Measurements from ENCODE around the gene GID8.

Gene GID8

DNA sequence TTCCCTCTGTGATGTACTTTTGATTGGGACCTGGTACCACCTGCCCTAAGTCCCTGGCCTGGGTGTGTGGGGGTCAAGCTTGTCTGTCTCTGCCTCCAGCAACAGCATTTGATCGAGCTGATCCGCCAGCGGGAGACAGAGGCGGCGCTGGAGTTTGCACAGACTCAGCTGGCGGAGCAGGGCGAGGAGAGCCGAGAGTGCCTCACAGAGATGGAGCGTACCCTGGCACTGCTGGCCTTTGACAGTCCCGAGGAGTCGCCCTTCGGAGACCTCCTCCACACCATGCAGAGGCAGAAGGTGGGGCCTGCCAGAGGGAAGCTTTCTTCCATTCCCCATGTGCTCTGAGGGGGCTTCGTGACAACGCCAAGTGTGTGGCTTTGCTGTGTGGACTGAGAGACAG lies 5.4 kb downstream of the GID8 start:
- no peak for DNase-seq (ENCODE audit: low spot score)

DNA sequence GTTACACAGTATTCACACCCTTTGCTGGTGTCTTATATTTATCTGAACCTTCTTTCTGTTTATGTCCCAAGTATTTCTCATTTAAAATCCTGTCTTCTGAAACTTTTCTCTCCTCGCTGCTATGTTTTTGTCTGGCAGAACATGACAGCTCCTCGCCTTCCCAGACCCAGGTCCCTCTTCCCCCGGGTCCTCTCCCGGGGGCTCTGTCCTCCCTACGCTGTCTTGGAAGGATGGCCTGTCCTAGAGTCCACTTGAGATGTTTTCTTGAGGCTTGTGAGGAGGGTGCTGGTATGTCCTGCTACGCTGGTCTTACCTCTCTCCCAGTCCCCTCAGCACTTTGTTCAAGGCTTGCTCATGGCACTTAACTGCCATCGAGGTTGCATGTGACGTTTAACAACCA lies 6.2 kb downstream of the GID8 start:
- no peak for DNase-seq (ENCODE audit: low spot score)

DNA sequence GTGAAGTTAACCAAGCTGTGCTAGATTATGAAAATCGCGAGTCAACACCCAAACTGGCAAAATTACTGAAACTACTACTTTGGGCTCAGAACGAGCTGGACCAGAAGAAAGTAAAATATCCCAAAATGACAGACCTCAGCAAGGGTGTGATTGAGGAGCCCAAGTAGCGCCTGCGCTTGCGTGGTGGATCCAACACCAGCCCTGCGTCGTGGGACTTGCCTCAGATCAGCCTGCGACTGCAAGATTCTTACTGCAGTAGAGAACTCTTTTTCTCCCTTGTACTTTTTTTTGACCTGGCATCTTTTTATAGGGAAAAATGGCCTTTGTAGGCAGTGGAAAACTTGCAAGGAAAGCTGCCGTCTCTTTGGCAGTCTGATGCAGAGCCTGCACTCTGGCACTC lies 6.8 kb downstream of the GID8 start:
- DNase-seq (ENCODE audit: low spot score) = no peak

DNA sequence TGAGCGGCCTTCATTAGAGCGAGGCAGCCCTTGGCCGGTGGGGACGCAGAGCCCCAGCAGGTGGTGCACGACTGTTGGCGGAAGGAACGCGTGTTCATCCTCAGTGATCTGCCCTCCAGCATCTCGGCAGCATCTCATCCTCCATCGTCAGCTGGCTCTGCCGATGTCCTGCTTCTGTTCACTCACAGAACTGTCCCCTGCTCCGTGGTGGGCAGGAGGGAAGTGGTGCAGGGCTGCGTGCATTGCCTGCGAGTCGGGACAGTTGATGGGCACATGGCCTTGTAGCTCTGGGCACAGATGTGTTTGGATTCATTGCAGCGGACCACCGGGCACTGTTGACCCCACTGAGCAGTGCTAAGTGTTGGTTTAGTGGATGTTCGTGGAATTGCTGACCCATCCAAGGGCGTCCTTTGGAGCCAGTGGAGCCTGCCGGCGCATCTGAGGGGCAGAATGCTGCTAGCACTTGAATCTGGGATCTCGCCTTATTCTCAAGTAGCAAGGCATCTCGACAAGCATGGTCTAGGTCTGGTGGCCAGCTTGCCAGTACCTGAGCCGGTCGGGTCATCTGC lies 7.9 kb downstream of the GID8 start:
- no peak for DNase-seq (ENCODE audit: low spot score)

DNA sequence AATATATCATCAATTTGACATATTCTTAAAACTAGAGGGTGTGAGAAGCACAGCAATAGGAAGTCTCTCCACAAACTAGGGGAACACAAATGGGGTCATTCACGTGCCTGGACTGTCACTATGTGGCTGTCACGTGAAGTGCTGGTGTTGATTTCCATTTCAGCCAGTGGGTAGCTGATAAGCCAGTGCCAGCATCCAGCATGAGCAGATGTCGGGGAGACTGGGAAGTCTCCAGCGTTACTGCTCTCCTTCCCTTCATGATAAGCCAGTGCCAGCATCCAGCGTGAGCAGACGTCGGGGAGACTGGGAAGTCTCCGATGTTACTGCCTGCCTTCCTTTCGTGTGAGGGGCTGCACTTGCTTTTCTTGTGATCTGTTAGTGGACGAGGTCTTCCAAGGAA lies 9.0 kb downstream of the GID8 start:
- DNase-seq (ENCODE audit: low spot score) = no peak

DNA sequence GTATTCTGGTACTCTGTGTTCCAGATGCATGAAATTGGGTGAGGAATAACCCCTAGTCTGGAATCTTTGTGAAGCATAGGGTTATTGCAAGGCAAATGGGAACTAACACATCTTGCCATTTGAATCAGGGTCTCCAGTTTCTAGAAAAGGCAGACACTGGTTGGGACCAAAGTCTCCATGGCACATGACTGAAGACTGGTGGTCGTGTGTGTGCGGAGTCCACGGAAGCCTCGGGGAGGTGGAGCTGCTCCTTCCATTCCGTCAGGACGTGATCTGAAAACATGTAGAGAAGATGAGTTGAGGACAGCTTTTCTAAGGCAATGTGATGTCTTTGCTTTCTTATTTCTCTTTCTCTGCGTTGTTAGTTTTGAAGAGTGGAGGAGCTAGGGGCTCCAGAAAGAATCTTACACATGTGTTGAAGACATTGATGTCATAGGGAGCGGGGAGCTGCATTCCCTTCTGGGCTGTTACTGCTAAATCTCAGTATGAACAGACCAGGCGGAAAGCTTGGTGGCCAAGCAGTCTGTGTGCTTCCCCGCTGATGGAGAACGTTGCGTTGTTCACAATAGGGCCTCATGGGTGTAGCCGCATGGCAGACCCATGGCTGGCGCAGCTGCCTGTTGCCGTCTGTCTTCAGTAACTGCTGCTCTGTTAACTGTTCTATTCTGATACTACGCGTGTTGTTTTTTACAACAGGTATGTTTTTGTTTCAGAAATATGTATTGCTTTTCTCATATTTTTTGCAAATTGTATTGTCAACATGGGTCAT lies 9.8 kb downstream of the GID8 start:
- DNase-seq (ENCODE audit: low spot score) = no peak

DNA sequence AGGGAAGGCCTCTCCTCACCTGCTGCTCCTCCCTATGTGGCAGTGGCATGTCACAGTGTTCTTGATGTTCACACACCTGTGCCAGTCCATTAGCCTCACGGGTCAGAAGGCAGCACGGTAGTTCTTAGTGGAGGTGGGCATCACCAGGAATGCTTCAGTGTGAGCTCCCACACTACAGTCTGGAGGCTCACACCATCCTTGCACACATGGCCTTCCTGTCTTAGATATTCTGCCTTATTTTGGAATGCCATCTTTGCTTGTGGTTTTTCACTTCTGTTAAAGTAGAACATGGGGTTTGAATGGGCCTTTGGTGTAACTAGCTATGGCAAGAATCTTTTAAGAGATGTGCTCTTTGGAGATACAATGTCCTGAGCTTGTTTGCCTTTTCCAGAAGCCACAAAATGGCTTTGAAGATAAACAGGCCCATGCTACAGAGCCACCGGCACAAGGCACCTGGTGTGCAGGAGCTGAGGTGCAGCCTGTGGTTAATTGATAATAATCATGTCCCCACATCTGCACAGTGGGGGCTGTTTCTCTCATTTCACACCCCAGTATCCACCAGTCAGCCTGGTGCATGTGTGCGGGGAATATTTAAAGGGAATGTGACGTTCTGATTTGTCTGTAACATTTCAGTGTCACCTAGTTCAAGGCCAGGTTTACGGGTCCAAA lies 11.3 kb downstream of the GID8 start:
- DNase-seq (ENCODE audit: low spot score) = no peak

DNA sequence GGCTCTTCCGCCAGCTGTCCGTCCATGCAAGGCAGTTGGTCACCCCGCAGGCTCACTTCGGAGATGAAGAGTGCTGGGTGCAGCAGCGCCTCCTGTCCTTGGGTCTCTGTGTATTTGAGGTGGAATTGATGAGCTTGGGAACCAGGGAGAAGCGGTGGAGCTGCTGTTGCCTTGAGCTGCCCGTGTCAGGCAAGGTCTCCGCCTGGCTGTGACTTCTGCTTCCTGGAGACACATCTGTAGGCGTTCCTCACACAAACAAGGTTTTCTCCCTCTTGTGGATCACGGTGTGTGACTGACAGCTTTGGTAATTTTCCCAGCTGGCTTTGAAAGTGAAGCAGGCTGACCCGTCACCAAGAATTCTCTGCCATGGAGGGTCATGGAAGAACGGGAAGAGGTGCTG lies 12.0 kb downstream of the GID8 start:
- DNase-seq (ENCODE audit: low spot score) = no peak

DNA sequence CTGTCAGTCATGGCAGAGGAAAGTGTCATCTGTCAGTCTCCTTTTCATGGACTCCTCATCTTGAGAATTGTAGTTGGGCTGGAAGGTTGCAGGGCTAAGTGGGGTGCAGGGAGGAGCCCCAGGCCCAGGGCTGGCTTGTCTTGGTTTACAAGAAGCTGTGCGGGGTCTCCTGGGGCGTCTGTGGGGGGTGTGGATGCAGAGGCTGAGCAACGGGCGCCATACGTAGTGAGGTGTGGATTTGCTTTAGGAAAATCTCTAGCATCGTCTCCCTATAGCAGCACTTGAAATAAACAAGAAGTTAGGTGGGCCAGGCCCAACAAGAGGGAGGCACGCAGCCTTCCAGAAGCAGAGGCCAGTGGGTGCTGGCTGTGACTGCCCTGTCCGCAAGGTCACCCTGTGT lies 12.8 kb downstream of the GID8 start:
- DNase-seq (ENCODE audit: low spot score) = no peak

DNA sequence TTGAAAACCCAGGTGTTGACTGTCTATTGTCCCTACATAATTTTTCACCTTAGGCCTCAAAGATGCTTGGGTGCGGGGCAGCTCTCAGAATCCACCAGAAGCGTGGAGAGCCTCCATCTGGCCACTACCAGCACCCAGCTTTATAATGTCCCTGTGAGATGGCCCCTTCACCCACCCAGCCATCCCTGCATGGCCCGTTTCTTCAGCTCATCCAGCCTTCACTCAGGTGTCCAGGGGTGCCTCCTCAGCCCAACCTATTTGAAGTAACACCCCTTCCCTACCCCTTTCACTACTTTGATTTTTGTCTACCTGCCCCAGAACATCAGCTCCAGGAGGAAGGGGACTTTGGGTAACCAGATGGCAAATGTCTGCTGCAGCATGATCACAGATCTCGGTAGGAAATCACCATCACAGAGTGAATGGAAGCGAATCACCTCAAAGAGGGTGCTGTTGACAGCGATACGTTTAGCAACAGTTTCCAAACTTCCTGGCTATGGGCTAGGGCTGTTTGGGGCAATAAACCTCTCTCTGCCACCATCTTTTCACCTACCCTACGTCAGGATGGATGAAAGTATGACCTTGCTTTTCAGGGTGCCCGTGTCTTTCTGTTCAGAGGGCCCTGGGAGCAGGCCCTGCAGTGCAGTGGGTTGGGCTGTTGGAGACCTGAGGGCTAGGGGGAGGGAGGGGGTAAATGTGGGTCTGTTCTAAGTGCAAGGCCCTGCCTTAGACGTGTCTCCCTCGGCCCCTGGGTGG lies 13.4 kb downstream of the GID8 start:
- no peak for DNase-seq (ENCODE audit: low spot score)

DNA sequence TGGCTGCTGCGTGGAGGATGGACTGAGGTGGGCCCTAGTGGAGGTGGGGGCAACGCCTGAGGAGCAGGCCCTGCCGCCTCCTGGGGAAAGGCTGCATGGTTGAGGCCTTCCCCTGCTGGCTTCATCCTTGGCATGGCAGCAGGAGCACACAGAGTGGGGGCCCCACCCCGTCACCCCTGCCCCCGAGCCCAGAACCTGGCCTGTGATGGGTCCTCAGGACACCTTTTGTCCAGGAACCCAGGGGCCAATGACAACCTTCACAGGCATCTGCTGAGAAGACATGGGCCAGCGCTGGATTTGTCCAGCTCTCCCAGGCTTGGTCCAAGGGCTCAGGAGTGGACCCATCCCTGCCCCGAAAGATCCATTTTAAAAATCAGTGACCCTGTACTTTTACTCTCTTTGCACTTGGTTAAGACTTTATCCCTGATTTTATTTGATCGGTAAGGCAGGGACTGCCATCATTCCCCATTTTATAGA lies 14.0 kb downstream of the GID8 start:
- DNase-seq (ENCODE audit: low spot score) = no peak

DNA sequence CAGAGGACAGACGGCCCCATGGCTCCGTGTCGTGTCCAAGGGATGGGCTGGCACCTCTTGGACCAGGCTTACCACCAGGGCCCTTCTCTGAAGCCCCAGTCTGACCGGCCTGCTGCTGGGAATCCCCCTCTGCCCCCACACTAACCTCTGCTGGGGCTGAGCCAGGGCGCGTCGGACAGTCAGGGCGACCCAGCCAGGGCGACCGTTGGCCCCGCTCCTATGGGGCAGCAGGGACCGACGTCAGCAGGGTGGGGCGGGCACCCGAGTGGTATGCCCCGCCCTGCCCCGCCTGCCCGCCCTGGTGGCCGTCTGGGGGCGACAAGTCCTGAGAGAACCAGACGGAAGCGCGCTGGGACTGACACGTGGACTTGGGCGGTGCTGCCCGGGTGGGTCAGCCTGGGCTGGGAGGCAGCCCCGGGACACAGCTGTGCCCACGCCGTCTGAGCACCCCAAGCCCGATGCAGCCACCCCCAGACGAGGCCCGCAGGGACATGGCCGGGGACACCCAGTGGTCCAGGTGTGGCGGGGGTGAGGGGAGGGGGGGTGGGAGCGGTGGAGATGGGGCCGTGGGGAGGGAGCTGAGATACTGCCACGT lies 14.5 kb downstream of the GID8 start, which contains the start of gene SLC17A9:
TSS of gene SLC17A9 (plus strand) at position 337 of the 595 bp plus-strand sequence. CDS start at position 459, 122 bp downstream.
- peak; percentile 83 for DNase-seq (ENCODE audit: low spot score)

DNA sequence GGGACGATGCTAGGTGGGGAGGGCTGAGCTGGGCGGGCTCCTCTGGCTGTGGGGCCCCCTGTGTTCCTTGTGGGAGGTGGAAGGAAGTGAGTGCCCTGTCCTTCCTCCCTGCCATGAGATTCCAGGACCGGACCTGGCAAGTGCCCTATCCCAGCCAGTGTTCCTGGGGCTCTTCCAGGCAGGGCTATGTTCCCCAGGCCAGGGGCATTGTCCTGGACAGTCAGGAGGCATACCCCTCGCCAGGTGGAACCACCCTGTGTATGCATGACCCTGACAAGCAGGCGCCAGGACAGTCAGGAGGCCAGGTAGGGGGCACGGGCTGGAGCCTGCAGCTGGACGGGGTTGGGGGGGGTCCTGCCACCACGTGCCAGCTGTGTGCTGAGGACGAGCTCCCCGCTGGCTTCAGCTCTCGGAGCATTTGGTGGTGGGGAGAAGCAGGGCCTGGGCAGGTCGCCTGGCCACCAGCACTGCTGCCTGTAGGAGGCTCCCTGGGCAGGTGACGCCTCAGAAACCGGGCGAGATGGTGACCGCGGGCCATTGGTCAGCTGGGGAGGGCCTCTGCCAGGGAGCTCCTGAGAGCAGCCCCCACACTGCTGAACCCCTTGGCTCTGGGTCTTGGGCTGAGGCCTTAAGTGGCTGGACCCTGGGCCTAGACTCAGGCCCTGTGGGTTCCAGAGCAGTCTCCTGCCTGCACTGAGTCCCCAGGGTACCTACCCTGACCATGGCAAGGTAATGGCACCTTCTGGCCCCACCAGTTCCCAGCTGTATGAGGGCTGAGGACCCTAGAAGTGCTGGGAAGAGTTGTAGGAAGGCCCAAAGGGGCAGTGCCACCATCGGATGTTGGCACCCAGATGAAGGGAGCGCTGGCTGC lies 15.3 kb downstream of the GID8 start:
- DNase-seq (ENCODE audit: low spot score) = no peak

DNA sequence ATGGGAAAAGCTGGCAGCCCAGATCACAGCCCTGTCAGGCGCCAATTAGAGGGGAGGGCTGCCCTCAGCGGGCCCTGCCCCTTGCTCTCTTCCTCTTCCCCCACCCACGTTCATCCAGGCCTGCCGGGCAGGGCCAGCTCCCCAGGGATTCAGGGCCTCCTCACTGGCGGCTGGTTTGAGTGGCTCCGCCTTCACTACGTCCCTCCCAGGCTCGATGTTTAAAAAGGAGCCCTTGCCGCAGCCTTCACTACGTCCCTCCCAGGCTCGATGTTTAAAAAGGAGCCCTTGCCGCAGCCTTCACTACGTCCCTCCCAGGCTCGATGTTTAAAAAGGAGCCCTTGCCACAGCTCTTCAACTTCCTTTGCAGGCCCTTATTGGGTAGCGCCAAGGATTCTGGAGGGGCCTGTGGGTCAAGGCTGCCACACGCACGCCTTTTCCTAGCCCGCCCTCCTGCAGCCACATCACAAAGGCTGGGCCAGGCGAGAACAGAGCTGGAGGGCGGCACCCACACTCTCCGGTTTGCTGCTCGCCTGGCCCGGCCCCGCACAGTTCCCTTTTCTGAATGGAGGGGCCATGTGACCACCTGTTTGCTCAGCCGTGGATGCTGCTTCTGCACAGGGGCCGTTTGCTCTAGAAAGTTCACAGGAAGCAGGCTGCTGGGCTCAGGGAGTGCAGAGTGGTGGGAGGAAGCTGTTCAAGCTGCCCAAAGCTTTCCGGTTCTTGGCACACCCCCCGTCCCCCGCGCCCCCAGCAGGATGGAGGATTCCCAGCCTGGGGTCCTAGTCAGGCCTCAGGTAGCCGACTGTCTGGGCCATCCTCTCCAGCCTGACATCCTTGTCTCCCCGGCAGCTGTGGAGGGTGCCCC lies 16.1 kb downstream of the GID8 start:
- peak; percentile 91 for DNase-seq (ENCODE audit: low spot score)

DNA sequence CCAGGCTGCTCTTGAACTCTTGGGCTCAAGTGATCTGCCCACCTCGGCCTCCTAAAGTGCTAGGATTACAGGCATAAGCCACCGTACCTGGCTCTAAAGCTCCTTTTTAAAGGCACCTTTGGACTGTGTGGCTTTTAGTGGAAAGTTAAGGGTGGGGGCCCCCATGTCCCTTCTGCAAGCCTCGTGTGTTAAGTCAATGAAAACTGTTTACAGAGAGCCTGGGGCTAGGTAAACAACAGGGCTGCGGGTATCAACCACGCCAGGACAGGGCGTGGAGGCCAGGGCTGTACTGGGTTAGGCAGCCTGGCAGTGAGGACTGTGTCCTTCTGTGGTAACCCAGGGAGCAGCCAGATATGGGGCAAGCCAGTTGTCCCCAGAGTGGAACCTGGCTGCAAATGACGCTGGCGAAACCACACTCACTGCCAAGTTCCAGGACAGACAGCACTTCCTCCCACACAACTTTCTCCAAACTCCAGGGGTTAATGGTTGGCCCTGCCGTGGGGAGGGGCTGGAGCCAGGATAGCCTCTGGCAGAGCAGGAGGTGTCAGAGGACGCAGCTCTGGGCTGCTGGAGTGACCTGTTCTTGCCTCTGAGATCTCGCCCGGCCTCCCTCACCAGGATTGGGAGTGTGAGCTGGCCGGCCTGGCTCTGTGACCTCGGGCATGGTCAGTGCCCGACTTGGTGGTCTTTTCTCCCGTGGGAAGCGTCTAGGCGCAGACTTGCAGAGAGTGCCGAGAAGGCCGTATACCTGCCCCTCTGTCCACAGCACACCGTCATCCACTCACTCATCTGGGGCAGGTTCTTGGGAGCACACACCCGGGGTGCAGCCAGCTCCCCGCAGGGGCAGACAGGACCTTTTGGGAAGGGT lies 17.8 kb downstream of the GID8 start:
- no peak for DNase-seq (ENCODE audit: low spot score)

DNA sequence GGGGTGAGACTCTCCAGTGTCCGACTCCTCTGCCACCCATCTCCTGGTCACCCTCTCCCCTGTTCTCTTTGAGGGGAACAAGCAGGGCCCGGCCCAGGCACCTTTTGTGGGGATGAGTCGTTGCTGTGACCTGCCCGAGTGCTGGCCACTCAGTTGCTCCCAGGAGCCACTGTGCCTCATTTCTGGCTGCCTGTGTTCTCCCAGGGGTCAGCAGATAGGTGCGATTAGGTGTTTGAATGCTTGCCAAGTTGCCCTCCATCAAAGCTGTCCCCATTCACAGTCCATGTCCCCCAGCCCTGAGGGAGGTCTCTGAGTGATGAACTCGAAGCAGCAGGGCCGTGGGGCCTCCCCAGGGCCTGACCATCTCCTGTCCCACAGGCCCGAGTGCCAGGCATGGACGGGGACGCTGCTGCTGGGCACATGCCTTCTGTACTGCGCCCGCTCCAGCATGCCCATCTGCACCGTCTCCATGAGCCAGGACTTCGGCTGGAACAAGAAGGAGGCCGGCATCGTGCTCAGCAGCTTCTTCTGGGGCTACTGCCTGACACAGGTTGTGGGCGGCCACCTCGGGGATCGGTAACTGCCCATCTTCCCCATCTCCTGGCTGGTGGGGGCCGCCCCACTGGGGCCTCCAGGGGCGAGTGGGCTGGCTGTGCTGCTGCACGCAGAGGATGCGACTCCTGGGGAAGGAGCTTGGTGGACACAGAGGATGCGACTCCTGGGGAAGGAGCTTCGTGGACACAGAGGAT lies 18.6 kb downstream of the GID8 start:
- DNase-seq (ENCODE audit: low spot score) = no peak

DNA sequence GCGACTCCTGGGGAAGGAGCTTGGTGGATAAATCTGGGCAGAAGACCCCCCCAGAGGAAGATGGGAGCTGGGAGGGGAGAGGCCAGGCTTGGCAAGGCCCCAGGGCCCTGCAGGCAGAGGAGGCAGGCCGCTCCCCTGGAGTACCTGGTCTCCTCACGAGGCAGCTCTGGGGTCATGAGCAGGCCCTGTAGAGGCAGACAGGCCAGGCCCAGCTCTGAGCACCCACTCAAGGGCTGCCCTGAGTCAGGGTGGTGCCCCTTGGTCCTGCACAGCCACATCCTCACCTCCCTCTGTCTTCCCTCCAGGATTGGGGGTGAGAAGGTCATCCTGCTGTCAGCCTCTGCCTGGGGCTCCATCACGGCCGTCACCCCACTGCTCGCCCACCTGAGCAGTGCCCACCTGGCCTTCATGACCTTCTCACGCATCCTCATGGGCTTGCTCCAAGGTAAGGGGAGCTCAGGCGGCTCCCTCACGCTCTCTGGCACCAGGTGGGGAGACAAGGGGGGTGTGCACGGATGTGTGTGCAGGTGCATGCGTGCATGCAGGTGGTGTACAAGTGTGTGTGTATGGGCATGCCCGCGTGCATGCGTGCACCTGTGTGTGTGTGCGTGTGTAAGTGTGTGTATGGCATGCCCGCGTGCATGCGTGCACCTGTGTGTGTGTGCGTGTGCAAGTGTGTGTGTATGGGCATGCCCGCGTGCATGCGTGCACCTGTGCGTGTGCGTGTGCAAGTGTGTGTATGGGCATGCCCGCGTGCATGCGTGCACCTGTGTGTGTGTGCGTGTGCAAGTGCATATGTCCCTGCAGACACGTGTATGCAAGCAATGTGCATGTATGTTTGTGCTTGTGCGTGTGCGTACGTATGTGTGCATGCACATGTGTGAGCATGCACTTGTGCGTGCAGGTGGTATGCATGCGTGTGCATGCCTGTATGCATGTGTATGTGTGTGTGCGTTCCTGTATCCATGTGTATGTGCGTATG lies 19.5 kb downstream of the GID8 start:
- no peak for DNase-seq (ENCODE audit: low spot score)
